ENCODE measurements around the gene PRAMEF14.
"Not testable (repeated sequence)": the region's sequence is repeated elsewhere in the genome, so short reads cannot be mapped to it uniquely, and the experiment has no call there.

GRCh38 chr1:13356774-13357173 lies 9.8 kb upstream of the PRAMEF14 start:
- peak; percentile 22 to 40 (median 36) for TF ChIP-seq CTCF (IDR thresholded peaks at IDR 0.05)
- TF ChIP-seq POLR2A (IDR thresholded peaks at IDR 0.05), result not testable (repeated sequence)
